Natural killer cell treated with Interleukin-12 subunit alpha and Interleukin-12 subunit beta and Interleukin-15 and Interleukin-18, amount 100 ng/mL, for 72 hours (primary cell): Measurements from ENCODE around the gene GRID2. TPM values are rescaled to one million over a fixed set of nuclear protein-coding genes. Genes with fewer than 3 reads are reported as not detected.

ENCODE experiments used
- ATAC-seq, 2 donors: fragments of 150-1000 bp; cut with Tn5 transposase in 1 of 2; sonication (Bioruptor Pico), chemical (Tn5 transposase) in 1 of 2; 2 replicates each; pipeline ENCODE4 v1.10.0; 2021
- DNase-seq: peaks from one replicate; pipeline ENCODE4 v3.0.0; 2022; ENCODE audit warnings: low spot score
- H3K27ac Mint-ChIP-seq, 2 donors: 1 replicate in 1 of 2; 2 replicates in 1 of 2; pipeline ENCODE4 v1.8.0; 2022; ENCODE audit warnings: mixed read lengths in 2 of 2, mild to moderate bottlenecking in 1 of 2, moderate library complexity in 1 of 2
- H3K27me3 Mint-ChIP-seq, 2 donors: 1 replicate in 1 of 2; 2 replicates in 1 of 2; pipeline ENCODE4 v1.8.0; 2022; ENCODE audit warnings: mixed read lengths in 2 of 2
- H3K36me3 Mint-ChIP-seq: one replicate; pipeline ENCODE4 v1.8.0; 2022; ENCODE audit warnings: mixed read lengths
- H3K4me1 Mint-ChIP-seq, 2 donors: 1 replicate in 1 of 2; 2 replicates in 1 of 2; pipeline ENCODE4 v1.8.0; 2022; ENCODE audit warnings: low read depth in 2 of 2, mixed read lengths in 2 of 2, mild to moderate bottlenecking in 1 of 2
- H3K4me3 Mint-ChIP-seq: one replicate; pipeline ENCODE4 v1.8.0; 2022; ENCODE audit warnings: mixed read lengths
- H3K9me3 Mint-ChIP-seq: 2 replicates; pipeline ENCODE4 v1.8.0; 2022; ENCODE audit warnings: mixed read lengths
- total RNA-seq, 2 donors: library from RNA; stranded (reverse); gene quantifications; one replicate each; pipeline ENCODE4 v1.2.3, GENCODE V29; 2022

The GRID2 gene
- total RNA-seq, 2 donors from 2014 or later = not detected

- Mint-ChIP-seq H3K27me3 (no peaks in the 10 kb centered on the region), H3K9me3 (peaks cover 19% of the 10 kb centered on the region), H3K27ac (no peak overlapping the region), H3K4me1 (no peaks in the 10 kb centered on the region), H3K36me3 (peaks cover 10% of the 10 kb centered on the region), H3K4me3 (no peak overlapping the region)
- DNase-seq (no peak), ATAC-seq (no peak)
Observed at GRCh38 chr4:93031431-93032098, 727.8 kb downstream of the GRID2 start.

- no peak for ATAC-seq
- H3K36me3 Mint-ChIP-seq = peaks cover under 1% of the 10 kb centered on the region
- H3K4me3 Mint-ChIP-seq = no peak overlapping the region
- no peaks in the 10 kb centered on the region for H3K4me1 Mint-ChIP-seq
- no peak for DNase-seq
- no peaks in the 10 kb centered on the region for H3K27me3 Mint-ChIP-seq
- no peak overlapping the region for H3K27ac Mint-ChIP-seq
- H3K9me3 Mint-ChIP-seq = peaks cover 13% of the 10 kb centered on the region
Observed at GRCh38 chr4:93042746-93043145, 739.0 kb downstream of the GRID2 start.

DNA sequence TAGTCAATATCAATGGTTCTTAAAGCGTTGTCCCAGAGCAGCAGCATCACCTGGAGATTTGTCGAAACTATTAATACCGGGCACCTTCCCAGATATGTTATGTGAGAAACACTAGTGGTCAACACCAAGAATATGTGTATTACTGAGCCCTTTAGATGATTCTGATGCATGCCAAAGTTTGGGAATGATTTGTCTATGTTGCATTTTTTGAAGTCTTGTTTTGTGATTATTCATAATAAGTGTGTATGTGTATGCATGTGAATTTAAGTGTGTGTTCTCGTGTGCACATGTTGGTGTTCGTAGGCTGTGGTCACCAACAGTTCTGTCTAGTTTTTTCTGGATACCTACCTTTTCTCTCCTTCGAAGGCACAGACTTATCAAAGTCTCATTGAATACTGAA, 749.4 kb downstream of the GRID2 start:
- Mint-ChIP-seq H3K9me3 (peaks cover 6% of the 10 kb centered on the region), H3K4me1 (no peaks in the 10 kb centered on the region), H3K36me3 (no peaks in the 10 kb centered on the region), H3K27me3 (no peaks in the 10 kb centered on the region), H3K4me3 (no peak overlapping the region), H3K27ac (no peak overlapping the region)
- ATAC-seq = no peak
- DNase-seq = no peak

- no peak for ATAC-seq
- no peak for DNase-seq
Observed at GRCh38 chr4:93061826-93062225, 758.1 kb downstream of the GRID2 start.

GRCh38 chr4:93063325-93063724, 759.6 kb downstream of the GRID2 start:
- Mint-ChIP-seq H3K4me1 (no peaks in the 10 kb centered on the region), H3K27me3 (no peaks in the 10 kb centered on the region), H3K27ac (no peak overlapping the region), H3K9me3 (peaks cover 2% of the 10 kb centered on the region), H3K36me3 (no peaks in the 10 kb centered on the region), H3K4me3 (no peak overlapping the region)
- ATAC-seq (no peak), DNase-seq (no peak)

More at GRCh38 chr4:93061826-93062225, 758.1 kb downstream of the GRID2 start:
- Mint-ChIP-seq H3K27ac (no peak overlapping the region), H3K36me3 (no peaks in the 10 kb centered on the region), H3K4me1 (no peaks in the 10 kb centered on the region), H3K4me3 (no peak overlapping the region), H3K27me3 (no peaks in the 10 kb centered on the region), H3K9me3 (peaks cover 8% of the 10 kb centered on the region)

DNA sequence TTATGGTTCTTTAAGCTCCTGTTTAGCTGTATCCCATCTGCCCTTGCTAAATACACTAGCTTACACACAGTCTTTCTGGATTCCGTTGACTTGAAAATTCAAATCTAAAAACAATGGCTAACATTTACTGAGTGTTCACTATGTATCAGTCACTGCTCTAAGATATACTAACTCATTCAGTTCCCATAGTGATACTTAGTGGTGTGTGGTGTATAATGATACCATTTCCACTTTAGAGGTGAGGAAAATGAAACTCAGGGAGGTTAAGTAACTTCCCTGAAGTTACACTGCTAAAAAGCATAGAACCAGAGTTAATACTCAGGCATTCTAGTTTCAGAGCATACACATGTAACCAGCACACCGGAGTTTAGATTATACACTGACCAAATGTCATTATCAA, 762.0 kb downstream of the GRID2 start:
- DNase-seq (no peak), ATAC-seq (no peak)
- no peak overlapping the region for H3K4me3 Mint-ChIP-seq
- no peak overlapping the region for H3K27ac Mint-ChIP-seq
- no peaks in the 10 kb centered on the region for H3K27me3 Mint-ChIP-seq
- H3K36me3 Mint-ChIP-seq = no peaks in the 10 kb centered on the region
- peaks cover 2% of the 10 kb centered on the region for H3K9me3 Mint-ChIP-seq
- no peaks in the 10 kb centered on the region for H3K4me1 Mint-ChIP-seq

DNA sequence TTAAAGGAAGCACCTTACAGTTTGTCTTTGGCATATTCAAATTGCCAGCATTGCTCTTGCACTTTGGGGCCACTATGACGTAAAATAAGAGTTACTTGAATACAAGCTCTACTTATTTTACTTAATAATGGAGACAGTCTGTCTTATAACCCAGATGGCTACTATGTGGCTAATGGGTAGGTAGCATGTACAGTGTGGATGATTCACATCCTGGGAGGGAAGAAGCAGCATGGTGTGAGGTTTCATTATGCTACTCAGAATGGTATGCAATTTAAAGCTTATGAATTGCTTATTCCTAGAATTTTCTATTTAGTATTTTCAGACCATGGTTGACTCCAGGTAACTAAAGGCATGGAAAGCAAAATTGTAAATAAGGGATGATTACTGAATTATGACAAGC, 763.0 kb downstream of the GRID2 start:
- H3K9me3 Mint-ChIP-seq = peaks cover 6% of the 10 kb centered on the region
- H3K36me3 Mint-ChIP-seq = no peaks in the 10 kb centered on the region
- H3K4me3 Mint-ChIP-seq = no peak overlapping the region
- H3K27me3 Mint-ChIP-seq = no peaks in the 10 kb centered on the region
- no peak for DNase-seq
- H3K27ac Mint-ChIP-seq = no peak overlapping the region
- H3K4me1 Mint-ChIP-seq = no peaks in the 10 kb centered on the region
- ATAC-seq = no peak

DNA sequence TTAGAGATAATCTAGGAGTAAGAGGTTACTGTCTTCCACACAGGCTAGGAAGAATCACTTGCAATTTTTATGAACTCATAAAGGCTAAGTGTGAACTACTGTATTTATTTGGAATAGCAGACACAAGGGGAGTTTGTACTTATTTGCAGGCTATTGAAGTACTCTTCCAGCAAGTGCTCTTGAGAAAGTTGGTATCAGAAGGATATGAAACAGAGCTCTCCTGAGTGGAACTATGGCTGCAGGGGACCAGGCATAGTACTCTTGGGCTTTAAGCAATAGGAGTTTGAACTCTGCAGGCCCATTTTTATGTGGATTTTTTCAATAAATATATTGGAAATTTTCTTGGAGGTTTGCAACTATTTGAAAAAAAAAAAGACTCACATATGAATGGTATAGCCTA, 768.5 kb downstream of the GRID2 start:
- no peak for DNase-seq
- Mint-ChIP-seq H3K4me1 (no peaks in the 10 kb centered on the region), H3K9me3 (peaks cover 10% of the 10 kb centered on the region), H3K27me3 (no peaks in the 10 kb centered on the region), H3K27ac (no peak overlapping the region), H3K4me3 (no peak overlapping the region), H3K36me3 (no peaks in the 10 kb centered on the region)
- ATAC-seq = no peak

- no peak overlapping the region for H3K4me3 Mint-ChIP-seq
- ATAC-seq (no peak), DNase-seq (no peak)
- peaks cover 16% of the 10 kb centered on the region for H3K9me3 Mint-ChIP-seq
- H3K27me3 Mint-ChIP-seq = no peaks in the 10 kb centered on the region
- peaks cover 7% of the 10 kb centered on the region for H3K36me3 Mint-ChIP-seq
- H3K27ac Mint-ChIP-seq = no peak overlapping the region
- no peaks in the 10 kb centered on the region for H3K4me1 Mint-ChIP-seq
Observed at GRCh38 chr4:93080316-93080715, 776.5 kb downstream of the GRID2 start.

DNA sequence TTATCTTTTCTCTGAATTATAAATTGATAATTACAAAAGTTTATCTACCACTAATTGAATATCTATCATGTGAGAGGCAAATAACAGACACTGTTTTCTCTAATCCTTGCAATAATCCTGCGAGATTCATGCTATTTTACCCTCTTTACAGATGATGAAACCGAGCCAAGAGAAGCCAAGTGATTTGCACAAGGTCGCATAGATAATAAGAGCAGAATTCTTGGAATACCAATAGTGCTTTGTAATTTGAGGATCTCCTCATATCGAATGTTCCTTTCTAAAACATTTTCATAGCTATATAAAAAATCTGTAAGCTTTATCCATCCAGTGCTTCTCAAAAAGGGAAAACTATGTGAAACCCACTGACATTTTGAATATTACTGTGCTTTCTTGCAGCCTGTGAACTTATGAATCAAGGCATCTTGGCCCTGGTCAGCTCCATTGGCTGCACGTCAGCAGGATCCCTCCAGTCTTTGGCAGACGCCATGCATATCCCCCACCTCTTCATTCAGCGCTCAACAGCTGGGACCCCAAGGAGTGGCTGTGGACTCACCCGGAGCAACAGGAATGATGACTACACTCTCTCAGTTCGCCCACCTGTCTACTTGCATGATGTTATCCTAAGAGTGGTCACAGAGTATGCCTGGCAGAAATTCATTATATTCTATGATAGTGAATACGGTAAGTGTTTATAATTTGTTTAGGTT, 781.0 kb downstream of the GRID2 start:
- no peak overlapping the region for H3K4me3 Mint-ChIP-seq

DNA sequence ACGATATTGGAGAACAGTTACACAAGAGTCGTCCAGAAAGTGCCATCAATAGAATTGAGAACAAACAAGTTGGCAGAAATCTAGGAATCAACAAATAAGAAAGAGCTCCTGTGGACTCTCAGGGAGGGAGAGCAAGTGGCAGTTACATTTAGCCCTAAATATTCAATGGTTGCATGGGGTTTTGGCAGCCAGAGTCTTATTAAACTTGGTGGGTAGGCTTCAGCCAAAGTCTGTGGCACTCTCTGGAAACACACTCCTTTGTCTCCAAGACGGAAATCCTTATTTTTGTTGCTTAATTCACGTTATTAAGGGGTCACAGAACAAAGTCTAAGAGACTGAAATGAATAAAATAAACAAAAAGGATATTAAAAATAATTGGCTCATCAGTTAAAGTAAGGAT, 782.6 kb downstream of the GRID2 start:
- DNase-seq (no peak), ATAC-seq (no peak)
- Mint-ChIP-seq H3K27ac (no peak overlapping the region), H3K4me3 (no peak overlapping the region), H3K27me3 (no peaks in the 10 kb centered on the region), H3K36me3 (peaks cover 5% of the 10 kb centered on the region), H3K4me1 (no peaks in the 10 kb centered on the region), H3K9me3 (peaks cover 7% of the 10 kb centered on the region)

More for the DNA sequence above, 781.0 kb downstream of the GRID2 start:
- Mint-ChIP-seq H3K27ac (no peak overlapping the region), H3K36me3 (peaks cover 5% of the 10 kb centered on the region), H3K9me3 (peaks cover 7% of the 10 kb centered on the region), H3K27me3 (no peaks in the 10 kb centered on the region), H3K4me1 (no peaks in the 10 kb centered on the region)
- DNase-seq = no peak
- ATAC-seq = no peak

- Mint-ChIP-seq H3K27ac (no peak overlapping the region), H3K4me3 (no peak overlapping the region), H3K4me1 (no peaks in the 10 kb centered on the region), H3K27me3 (no peaks in the 10 kb centered on the region), H3K36me3 (no peaks in the 10 kb centered on the region), H3K9me3 (peaks cover 5% of the 10 kb centered on the region)
- no peak for DNase-seq
- no peak for ATAC-seq
Observed at GRCh38 chr4:93092765-93093164, 789.0 kb downstream of the GRID2 start.

GRCh38 chr4:93103042-93103441, 799.3 kb downstream of the GRID2 start:
- ATAC-seq (no peak), DNase-seq (no peak)
- H3K27ac Mint-ChIP-seq = no peak overlapping the region
- H3K36me3 Mint-ChIP-seq = peaks cover 10% of the 10 kb centered on the region
- H3K27me3 Mint-ChIP-seq = no peaks in the 10 kb centered on the region
- no peaks in the 10 kb centered on the region for H3K4me1 Mint-ChIP-seq
- H3K4me3 Mint-ChIP-seq = no peak overlapping the region
- H3K9me3 Mint-ChIP-seq = peaks cover 21% of the 10 kb centered on the region

- no peak overlapping the region for H3K4me3 Mint-ChIP-seq
- H3K36me3 Mint-ChIP-seq = peaks cover 4% of the 10 kb centered on the region
- no peak for ATAC-seq
- no peak overlapping the region for H3K27ac Mint-ChIP-seq
- no peaks in the 10 kb centered on the region for H3K27me3 Mint-ChIP-seq
- H3K4me1 Mint-ChIP-seq = no peaks in the 10 kb centered on the region
- peaks cover 15% of the 10 kb centered on the region for H3K9me3 Mint-ChIP-seq
- DNase-seq = no peak
Observed at GRCh38 chr4:93116624-93117023, 812.9 kb downstream of the GRID2 start.
